H9 (cell line): ENCODE data around the gene MEGF9. TPM values are rescaled to one million over a fixed set of nuclear protein-coding genes. Genes with fewer than 3 reads are reported as not detected.
A peak's percentile ranks its signal among the peaks of the same experiment; 100 is the strongest.

Source experiments
- DNase-seq: peaks from one replicate; pipeline ENCODE4 v3.0.0-alpha.2; 2017
- H2AFZ ChIP-seq: one replicate; pipeline ENCODE4 v1.6.1; 2013; ENCODE audit warnings: mild to moderate bottlenecking, low read length, control low read depth, moderate library complexity
- H2AK5ac ChIP-seq: 2 replicates; pipeline ENCODE4 v1.6.1; 2013; ENCODE audit warnings: low read length, control low read depth, mixed read lengths; ENCODE audit not compliant: insufficient read length
- H2BK120ac ChIP-seq: one replicate; pipeline ENCODE4 v1.6.1; 2013; ENCODE audit warnings: low read depth, mild to moderate bottlenecking, low read length, control low read depth, inconsistent platforms; ENCODE audit not compliant: poor library complexity, severe bottlenecking
- H2BK12ac ChIP-seq: 2 replicates; pipeline ENCODE4 v1.6.1; 2013; ENCODE audit warnings: low read length, control low read depth, mixed read lengths, low read depth; ENCODE audit not compliant: insufficient read length
- H2BK15ac ChIP-seq: 2 replicates; pipeline ENCODE4 v1.6.1; 2013; ENCODE audit warnings: low read depth, low read length, control low read depth
- H2BK20ac ChIP-seq: one replicate; pipeline ENCODE4 v1.6.1; 2013; ENCODE audit warnings: low read depth, mild to moderate bottlenecking, low read length, control low read depth, inconsistent platforms; ENCODE audit not compliant: poor library complexity, severe bottlenecking
- H2BK5ac ChIP-seq: 2 replicates; pipeline ENCODE4 v1.6.1; 2013; ENCODE audit warnings: low read length, control low read depth, mixed read lengths; ENCODE audit not compliant: insufficient read length
- H3K14ac ChIP-seq: 2 replicates; pipeline ENCODE4 v1.6.1; 2013; ENCODE audit warnings: low read length, control low read depth; ENCODE audit not compliant: insufficient read depth
- H3K18ac ChIP-seq: 2 replicates; pipeline ENCODE4 v1.6.1; 2013; ENCODE audit warnings: low read depth, mild to moderate bottlenecking, mixed read lengths, low read length, control low read depth; ENCODE audit not compliant: insufficient read length
- H3K23ac ChIP-seq: 2 replicates; pipeline ENCODE4 v1.6.1; 2013; ENCODE audit warnings: low read length, control low read depth, mixed read lengths, low read depth; ENCODE audit not compliant: insufficient read length
- H3K23me2 ChIP-seq: 2 replicates; pipeline ENCODE4 v1.6.1; 2013; ENCODE audit warnings: low read depth, mild to moderate bottlenecking, mixed read lengths, low read length, control low read depth; ENCODE audit not compliant: insufficient read length, poor library complexity, severe bottlenecking
- H3K27ac ChIP-seq: 2 replicates; pipeline ENCODE4 v1.5.1; 2013; ENCODE audit warnings: low read length, control low read depth, mixed read lengths, low read depth; ENCODE audit not compliant: insufficient read length
- H3K27me3 ChIP-seq: 2 replicates; pipeline ENCODE4 v1.6.1; 2013; ENCODE audit warnings: low read length, control low read depth, inconsistent platforms; ENCODE audit not compliant: insufficient read depth
- H3K4ac ChIP-seq: 2 replicates; pipeline ENCODE4 v1.6.1; 2013; ENCODE audit warnings: low read depth, mild to moderate bottlenecking, control low read depth, inconsistent platforms, low read length, moderate library complexity
- H3K4me1 ChIP-seq: 2 replicates; pipeline ENCODE4 v1.6.1; 2013; ENCODE audit warnings: low read length, control low read depth, inconsistent platforms; ENCODE audit not compliant: insufficient read depth
- H3K4me2 ChIP-seq: 2 replicates; pipeline ENCODE4 v1.6.1; 2013; ENCODE audit warnings: low read length, control low read depth, mixed read lengths; ENCODE audit not compliant: insufficient read length, insufficient read depth
- H3K56ac ChIP-seq: 2 replicates; pipeline ENCODE4 v1.6.1; 2013; ENCODE audit warnings: low read depth, mild to moderate bottlenecking, mixed read lengths, low read length, control low read depth; ENCODE audit not compliant: insufficient read length
- H3K79me1 ChIP-seq: 2 replicates; pipeline ENCODE4 v1.6.1; 2013; ENCODE audit warnings: low read depth, mild to moderate bottlenecking, moderate library complexity, low read length, control low read depth, inconsistent platforms; ENCODE audit not compliant: insufficient read depth, poor library complexity, severe bottlenecking
- H3K79me2 ChIP-seq: 2 replicates; pipeline ENCODE4 v1.6.1; 2013; ENCODE audit warnings: low read length, control low read depth, inconsistent platforms; ENCODE audit not compliant: insufficient read depth
- H3K9ac ChIP-seq: 2 replicates; pipeline ENCODE4 v1.6.1; 2013; ENCODE audit warnings: low read length, control low read depth, mixed read lengths; ENCODE audit not compliant: insufficient read length; ENCODE audit errors: extremely low read depth
- H3K9me3 ChIP-seq: one replicate; pipeline ENCODE4 v1.6.1; 2013; ENCODE audit warnings: low read depth, low read length, inconsistent platforms; ENCODE audit not compliant: control insufficient read depth
- H3T11ph ChIP-seq: one replicate; pipeline ENCODE4 v1.6.1; 2013; ENCODE audit warnings: mild to moderate bottlenecking, low read length, control low read depth, inconsistent platforms
- H4K20me1 ChIP-seq: one replicate; pipeline ENCODE4 v1.6.1; 2013; ENCODE audit not compliant: control insufficient read depth, insufficient read length, insufficient read depth
- H4K5ac ChIP-seq: 2 replicates; pipeline ENCODE4 v1.6.1; 2013; ENCODE audit warnings: low read depth, mild to moderate bottlenecking, mixed read lengths, low read length, control low read depth; ENCODE audit not compliant: insufficient read length
- H4K8ac ChIP-seq: replicated peaks from 2 replicates; pipeline ENCODE4 v1.6.1; 2013; ENCODE audit warnings: low read length, control low read depth, mixed read lengths, low read depth; ENCODE audit not compliant: insufficient read length
- H4K91ac ChIP-seq: 2 replicates; pipeline ENCODE4 v1.6.1; 2013; ENCODE audit warnings: low read depth, mild to moderate bottlenecking, moderate library complexity, mixed read lengths, low read length, control low read depth; ENCODE audit not compliant: insufficient read length
- H3K27ac Mint-ChIP-seq, 3 experiments: 2 replicates in 2 of 3; 3 replicates in 1 of 3; pipeline ENCODE4 v1.8.0; 2020 to 2021; ENCODE audit warnings: mixed read lengths in 3 of 3, mild to moderate bottlenecking in 1 of 3, moderate library complexity in 1 of 3
- H3K27me3 Mint-ChIP-seq: 2 replicates; pipeline ENCODE4 v1.8.0; 2021; ENCODE audit warnings: low read depth, mild to moderate bottlenecking, moderate library complexity, mixed read lengths
- H3K36me3 Mint-ChIP-seq, 3 experiments: 2 replicates in 2 of 3; 3 replicates in 1 of 3; pipeline ENCODE4 v1.8.0; 2020 to 2021; ENCODE audit warnings: low read depth in 3 of 3, mixed read lengths in 3 of 3; ENCODE audit not compliant: insufficient read depth in 1 of 3
- H3K4me1 Mint-ChIP-seq, 2 experiments: 2 replicates each; pipeline ENCODE4 v1.8.0; 2020; ENCODE audit warnings: mixed read lengths in 2 of 2
- H3K4me3 Mint-ChIP-seq, 2 experiments: 2 replicates in 1 of 2; 3 replicates in 1 of 2; pipeline ENCODE4 v1.8.0; 2020 to 2021; ENCODE audit warnings: mild to moderate bottlenecking in 2 of 2, mixed read lengths in 2 of 2, moderate library complexity in 1 of 2
- H3K9me3 Mint-ChIP-seq, 2 experiments: 2 replicates in 1 of 2; 3 replicates in 1 of 2; pipeline ENCODE4 v1.8.0; 2020; ENCODE audit warnings: mild to moderate bottlenecking in 2 of 2, mixed read lengths in 2 of 2, moderate library complexity in 1 of 2
- WGBS: extraction: QIAGEN DNeasy Blood & Tissue Kit; methylation state at CpG from one replicate; pipeline ENCODE4 v1.1.7; 2013; ENCODE audit warnings: missing lambda C conversion rate, low lambda C conversion rate, mixed read lengths; ENCODE audit not compliant: insufficient read length; ENCODE audit errors: extremely low coverage; 5-methylcytosine and 5-hydroxymethylcytosine counted together
- total RNA-seq: library from RNA; stranded (reverse); gene quantifications from 2 replicates; pipeline ENCODE4 v1.2.1, GENCODE V29; 2021
- TF ChIP-seq, protein P1 (sequence below): fragments of 200-600 bp; sonication (generic); conservative IDR thresholded peaks from 3 replicates; pipeline ENCODE4 v1.8.0; 2021; ENCODE audit warnings: antibody characterized with exemption, mild to moderate bottlenecking

The MEGF9 gene
- total RNA-seq, 1 experiment from 2014 or later: 0.94 TPM

GRCh38 chr9:120713257-120714087, 798 bp downstream of the MEGF9 start:
- Histone ChIP-seq H4K20me1 (no peaks in the 10 kb centered on the region), H4K91ac (no peak overlapping the region), H3K14ac (no peak overlapping the region), H3K4ac (no peak overlapping the region), H3K23me2 (peaks cover 10% of the 10 kb centered on the region), H2BK15ac (no peak overlapping the region), H3K9ac (no peak overlapping the region), H3T11ph (no peak overlapping the region), H2AK5ac (no peak overlapping the region), H2AFZ (no peak overlapping the region), H3K23ac (no peak overlapping the region), H3K4me2 (peak overlapping the region; percentile 28), H2BK20ac (no peak overlapping the region), H3K27ac (no peak overlapping the region), H4K8ac (no peak overlapping the region), H3K4me1 (no peaks in the 10 kb centered on the region), H2BK120ac (no peak overlapping the region), H3K9me3 (no peaks in the 10 kb centered on the region), H3K56ac (no peak overlapping the region), H3K79me2 (no peaks in the 10 kb centered on the region), H3K79me1 (no peaks in the 10 kb centered on the region), H4K5ac (no peak overlapping the region), H3K27me3 (peaks cover 13% of the 10 kb centered on the region; the same call in 1 of the 2 replicates), H3K18ac (no peak overlapping the region), H2BK5ac (no peak overlapping the region), H2BK12ac (no peak overlapping the region)
- peak overlapping the region; percentile 74 to 88 for H3K4me3 Mint-ChIP-seq
- H3K4me1 Mint-ChIP-seq: peaks cover 14 to 28% of the 10 kb centered on the region in 2 experiments
- no peaks in the 10 kb centered on the region for H3K36me3 Mint-ChIP-seq
- H3K27ac Mint-ChIP-seq: no peak overlapping the region
- peaks cover 38% of the 10 kb centered on the region for H3K27me3 Mint-ChIP-seq
- TF ChIP-seq, protein P1, sequence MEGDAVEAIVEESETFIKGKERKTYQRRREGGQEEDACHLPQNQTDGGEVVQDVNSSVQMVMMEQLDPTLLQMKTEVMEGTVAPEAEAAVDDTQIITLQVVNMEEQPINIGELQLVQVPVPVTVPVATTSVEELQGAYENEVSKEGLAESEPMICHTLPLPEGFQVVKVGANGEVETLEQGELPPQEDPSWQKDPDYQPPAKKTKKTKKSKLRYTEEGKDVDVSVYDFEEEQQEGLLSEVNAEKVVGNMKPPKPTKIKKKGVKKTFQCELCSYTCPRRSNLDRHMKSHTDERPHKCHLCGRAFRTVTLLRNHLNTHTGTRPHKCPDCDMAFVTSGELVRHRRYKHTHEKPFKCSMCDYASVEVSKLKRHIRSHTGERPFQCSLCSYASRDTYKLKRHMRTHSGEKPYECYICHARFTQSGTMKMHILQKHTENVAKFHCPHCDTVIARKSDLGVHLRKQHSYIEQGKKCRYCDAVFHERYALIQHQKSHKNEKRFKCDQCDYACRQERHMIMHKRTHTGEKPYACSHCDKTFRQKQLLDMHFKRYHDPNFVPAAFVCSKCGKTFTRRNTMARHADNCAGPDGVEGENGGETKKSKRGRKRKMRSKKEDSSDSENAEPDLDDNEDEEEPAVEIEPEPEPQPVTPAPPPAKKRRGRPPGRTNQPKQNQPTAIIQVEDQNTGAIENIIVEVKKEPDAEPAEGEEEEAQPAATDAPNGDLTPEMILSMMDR: no peak; the same call in 2 of the 3 replicates
- H3K9me3 Mint-ChIP-seq: no peaks in the 10 kb centered on the region
- no CpG with 5 or more reads among the region's 50 CpGs for WGBS
- DNase-seq: peak; percentile 38
